Measurements from ENCODE around the gene CDRT4. TPM values are rescaled to one million over a fixed set of nuclear protein-coding genes. Genes with fewer than 3 reads are reported as not detected.

CDRT4 gene
- total RNA-seq, 4 donors from 2014 or later: 1.8 to 8.7 (median 7.0) TPM

DNA sequence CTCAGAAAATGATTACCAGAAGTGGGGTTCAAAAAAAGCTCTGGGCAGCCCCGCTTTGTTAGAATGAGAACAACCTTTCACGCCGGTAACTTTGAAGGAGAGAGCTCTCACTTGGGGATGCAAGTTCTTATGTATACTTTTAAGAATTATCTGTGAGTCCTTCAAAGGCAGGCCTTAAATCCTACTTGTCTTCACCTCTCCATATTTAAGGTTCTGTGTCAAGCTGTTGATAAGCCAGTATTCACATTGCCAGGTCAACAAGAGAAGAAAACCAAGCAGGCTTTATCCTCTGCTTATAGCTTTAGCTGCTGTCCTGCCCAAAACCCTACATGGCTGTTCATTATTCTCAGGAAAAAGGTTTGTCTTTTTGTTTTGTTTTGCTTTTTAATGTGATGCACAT lies 42.9 kb downstream of the CDRT4 start:
- TF ChIP-seq, protein P1, sequence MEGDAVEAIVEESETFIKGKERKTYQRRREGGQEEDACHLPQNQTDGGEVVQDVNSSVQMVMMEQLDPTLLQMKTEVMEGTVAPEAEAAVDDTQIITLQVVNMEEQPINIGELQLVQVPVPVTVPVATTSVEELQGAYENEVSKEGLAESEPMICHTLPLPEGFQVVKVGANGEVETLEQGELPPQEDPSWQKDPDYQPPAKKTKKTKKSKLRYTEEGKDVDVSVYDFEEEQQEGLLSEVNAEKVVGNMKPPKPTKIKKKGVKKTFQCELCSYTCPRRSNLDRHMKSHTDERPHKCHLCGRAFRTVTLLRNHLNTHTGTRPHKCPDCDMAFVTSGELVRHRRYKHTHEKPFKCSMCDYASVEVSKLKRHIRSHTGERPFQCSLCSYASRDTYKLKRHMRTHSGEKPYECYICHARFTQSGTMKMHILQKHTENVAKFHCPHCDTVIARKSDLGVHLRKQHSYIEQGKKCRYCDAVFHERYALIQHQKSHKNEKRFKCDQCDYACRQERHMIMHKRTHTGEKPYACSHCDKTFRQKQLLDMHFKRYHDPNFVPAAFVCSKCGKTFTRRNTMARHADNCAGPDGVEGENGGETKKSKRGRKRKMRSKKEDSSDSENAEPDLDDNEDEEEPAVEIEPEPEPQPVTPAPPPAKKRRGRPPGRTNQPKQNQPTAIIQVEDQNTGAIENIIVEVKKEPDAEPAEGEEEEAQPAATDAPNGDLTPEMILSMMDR (IDR thresholded peaks at IDR 0.05; ENCODE audit: low read depth): no peak

DNA sequence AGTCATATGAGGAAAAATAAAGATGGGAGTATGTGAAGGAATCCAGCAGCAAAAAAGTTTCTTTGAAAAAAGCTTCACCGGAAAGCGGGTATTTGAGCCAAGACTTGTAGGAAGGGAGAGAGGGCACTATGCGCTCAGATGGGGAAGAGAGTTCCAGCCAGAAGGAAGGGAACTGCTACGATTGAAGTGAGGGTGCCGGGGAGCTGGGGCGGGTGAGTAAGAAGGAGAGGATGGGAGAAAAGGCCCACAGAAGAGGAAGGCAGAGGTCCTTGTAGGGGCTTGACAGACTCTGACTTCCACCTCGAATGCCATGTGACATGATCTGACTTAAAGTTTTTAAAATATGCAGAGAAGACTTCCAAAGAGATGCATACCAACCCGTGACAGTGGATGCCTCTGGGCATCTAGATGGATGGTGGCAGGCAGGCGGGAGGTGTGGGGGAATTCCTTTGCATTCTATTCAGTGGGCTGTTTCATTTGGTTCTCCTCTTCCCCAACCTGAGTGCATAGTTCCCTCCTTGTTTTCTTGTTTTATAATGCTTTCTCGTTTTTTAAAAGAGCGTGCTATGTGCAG lies 44.9 kb downstream of the CDRT4 start:
- TF ChIP-seq, protein P1 (IDR thresholded peaks at IDR 0.05; ENCODE audit: low read depth): no peak

DNA sequence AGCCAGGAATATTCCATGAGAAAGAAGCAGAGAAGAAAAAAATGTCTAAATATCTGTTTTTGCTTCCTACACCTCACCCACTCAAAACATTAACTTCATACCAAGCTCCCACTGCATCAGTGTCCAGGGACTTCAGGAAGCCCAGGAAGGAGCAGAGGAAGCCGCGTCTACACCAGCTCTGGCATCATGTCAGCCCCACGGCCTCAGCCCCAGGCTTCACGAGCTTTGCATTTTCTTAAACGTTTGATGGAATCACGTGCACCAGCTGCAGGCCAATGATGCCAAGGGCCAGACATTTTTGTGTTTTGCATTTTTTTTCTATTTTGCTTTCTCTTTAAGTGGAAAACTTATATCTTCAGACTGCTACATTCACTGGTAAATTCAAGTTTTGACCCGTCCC lies 48.6 kb downstream of the CDRT4 start:
- TF ChIP-seq, protein P1 (IDR thresholded peaks at IDR 0.05; ENCODE audit: low read depth): no peak

DNA sequence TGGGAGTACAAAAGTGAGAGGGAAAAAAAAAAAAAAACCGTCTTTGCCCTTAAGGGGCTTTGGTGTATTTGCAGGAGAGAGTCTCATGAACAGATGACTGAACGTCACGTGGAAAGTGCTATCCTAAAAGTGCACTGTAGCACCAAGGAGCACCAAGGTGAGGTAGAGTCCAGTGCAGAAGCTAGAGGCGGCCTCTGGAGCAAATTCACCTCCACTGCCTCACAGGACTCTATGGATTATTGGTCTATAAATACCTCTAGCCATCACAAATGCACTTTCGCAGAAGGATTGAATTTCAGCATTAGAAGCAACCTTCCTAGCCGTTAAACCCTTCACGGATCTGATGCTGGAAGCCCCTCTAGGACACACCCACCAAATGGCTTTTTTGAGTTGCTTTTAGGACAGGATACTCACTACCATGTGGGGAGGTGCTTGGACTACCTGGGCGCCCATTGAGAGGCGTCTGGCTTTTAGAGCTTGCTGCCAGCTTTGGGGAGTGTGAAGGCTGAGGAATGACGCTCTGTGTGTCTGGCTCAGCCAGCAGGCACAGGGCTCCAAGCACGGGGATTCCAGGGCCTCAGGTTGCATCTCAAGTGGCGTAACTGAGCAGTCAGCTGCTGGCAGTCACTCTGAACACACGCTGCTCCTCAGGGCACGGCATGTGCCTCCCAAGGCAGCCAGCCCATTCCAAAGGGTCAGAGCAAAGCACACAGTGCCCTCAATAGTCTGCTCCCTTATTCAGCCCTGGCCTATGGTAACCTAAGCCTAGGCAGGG lies 52.7 kb downstream of the CDRT4 start:
- TF ChIP-seq, protein P1 (IDR thresholded peaks at IDR 0.05; ENCODE audit: low read depth): no peak

DNA sequence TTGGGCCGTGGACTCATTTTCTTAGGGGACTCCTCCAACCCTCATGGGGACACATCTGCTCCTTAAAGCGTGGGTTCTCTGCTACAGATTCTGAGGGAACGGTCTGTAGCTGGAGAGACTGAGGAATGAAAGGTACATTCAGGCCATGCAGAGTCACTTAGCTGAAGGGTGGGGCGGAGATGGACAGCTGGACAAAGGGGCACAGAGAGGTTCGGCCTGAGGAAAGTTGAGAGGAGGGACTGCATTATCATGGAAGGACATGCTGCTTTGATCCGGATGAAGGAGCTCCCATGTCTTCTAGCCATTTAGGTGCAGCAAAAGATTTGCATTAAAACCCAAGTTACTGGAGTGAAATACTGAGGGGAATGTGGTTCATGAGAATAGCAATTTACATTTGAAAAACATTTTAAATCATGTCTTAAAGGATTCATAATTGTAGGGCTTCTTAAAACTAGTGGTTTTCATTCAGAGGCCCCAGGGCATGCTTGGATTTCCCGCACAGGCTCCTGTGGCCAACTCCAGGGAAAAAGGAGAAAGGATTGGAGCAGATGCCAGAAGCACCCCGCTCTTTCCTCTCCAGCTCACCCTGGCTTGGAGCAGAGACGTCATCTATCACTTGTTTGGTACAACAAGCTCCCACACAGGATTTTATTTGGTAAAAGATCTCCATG lies 54.2 kb downstream of the CDRT4 start:
- TF ChIP-seq, protein P1 (IDR thresholded peaks at IDR 0.05; ENCODE audit: low read depth): no peak

DNA sequence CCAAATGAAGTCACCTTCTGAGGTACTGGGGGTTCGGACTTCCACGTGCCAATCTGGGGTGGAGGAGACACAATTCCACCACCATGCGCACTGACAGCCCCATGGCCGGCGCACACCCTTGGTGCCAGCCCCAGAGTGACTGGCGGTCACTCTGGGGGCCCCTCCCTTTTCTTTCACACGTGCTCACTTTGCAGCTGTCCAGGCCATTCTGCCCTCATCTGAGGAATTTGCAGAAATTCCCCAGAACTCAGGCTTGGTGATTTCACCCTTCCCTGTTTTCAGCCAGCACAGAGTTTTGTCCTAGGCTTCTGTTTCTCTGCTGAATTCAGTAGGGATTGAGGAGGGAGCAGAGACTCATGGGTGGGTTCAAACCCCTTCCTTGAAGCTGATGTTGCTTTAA lies 54.8 kb downstream of the CDRT4 start:
- TF ChIP-seq, protein P1 (IDR thresholded peaks at IDR 0.05; ENCODE audit: low read depth): no peak

All from subcutaneous adipose tissue (tissue), 4 donors.